ENCODE measurements around the gene CRB2.

DNA sequence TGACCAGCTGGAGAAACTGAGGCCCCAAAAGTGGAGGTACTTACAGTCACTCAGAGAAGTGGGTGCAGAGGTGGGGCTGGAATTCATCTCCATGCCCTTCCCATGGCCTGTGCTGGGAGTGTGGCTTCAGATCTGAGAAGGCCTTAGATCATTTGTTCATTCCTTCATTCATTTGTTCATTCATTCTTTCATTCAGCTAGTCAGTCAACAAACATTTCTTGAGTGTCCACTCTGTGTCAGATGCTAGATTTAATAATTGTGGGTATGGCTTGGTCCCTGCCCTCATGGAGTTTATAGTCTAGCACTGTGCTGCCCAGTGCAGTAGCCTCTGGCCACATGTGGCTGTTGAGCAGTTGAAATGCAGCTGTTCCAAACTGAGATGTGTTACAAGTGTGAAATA, 19.0 kb upstream of the CRB2 start:
- TF ChIP-seq, protein P1, sequence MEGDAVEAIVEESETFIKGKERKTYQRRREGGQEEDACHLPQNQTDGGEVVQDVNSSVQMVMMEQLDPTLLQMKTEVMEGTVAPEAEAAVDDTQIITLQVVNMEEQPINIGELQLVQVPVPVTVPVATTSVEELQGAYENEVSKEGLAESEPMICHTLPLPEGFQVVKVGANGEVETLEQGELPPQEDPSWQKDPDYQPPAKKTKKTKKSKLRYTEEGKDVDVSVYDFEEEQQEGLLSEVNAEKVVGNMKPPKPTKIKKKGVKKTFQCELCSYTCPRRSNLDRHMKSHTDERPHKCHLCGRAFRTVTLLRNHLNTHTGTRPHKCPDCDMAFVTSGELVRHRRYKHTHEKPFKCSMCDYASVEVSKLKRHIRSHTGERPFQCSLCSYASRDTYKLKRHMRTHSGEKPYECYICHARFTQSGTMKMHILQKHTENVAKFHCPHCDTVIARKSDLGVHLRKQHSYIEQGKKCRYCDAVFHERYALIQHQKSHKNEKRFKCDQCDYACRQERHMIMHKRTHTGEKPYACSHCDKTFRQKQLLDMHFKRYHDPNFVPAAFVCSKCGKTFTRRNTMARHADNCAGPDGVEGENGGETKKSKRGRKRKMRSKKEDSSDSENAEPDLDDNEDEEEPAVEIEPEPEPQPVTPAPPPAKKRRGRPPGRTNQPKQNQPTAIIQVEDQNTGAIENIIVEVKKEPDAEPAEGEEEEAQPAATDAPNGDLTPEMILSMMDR (IDR thresholded peaks at IDR 0.05) = no peak
- TF ChIP-seq POLR2A (IDR thresholded peaks at IDR 0.05) = no peak

Data from heart left ventricle (tissue), 13 donors.